ENCODE data around the gene NTN5. TPM values are rescaled to one million over a fixed set of nuclear protein-coding genes. Genes with fewer than 3 reads are reported as not detected.

Gene NTN5
- total RNA-seq, 3 donors from 2014 or later (not counting 1 experiment from before 2014, with no cell fraction given): 1.3 to 3.4 (median 2.1) TPM

DNA sequence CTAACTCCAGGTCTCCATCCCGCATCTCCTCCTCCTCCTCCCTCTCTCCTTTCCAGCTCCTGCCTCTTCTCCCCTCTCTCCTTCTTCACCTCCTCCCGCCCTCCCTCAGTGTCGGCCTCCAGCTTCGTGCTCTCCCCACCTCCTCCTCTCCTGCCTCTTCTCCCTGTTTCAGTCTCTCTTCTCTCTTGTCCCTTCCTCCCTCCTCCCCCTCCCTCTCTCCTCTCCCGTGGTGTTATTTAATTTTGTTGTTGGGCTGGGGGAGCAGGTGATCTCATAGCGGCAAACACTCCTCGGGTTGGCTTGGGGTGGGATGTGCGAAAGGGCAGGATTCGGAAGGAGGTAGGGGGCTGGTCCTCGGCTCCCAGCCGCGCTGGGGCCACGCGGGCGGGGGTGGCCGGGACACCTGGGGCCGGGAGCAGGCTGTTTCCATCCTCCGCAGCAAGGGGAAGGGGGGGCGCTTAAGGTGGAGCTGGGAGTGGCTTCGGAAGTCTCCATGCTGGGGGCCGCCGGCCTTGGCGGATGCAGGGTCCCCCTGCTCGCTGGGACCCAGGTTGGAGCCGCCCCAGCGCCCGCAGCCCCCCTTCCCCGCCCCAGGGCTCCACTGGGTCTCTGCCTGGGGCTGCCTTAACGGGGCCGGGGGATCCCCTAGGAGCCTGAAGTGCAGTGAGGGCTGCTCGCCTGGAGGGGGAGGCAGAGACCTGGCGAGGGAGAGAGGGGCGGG lies 26.7 kb downstream of the NTN5 start, which contains the start of gene CA11:
Gene CA11, minus strand, starts transcription at position 187 of the 721 bp plus-strand sequence. CDS start 555 bp downstream, outside the sequence.
- Histone ChIP-seq H3K27ac (ENCODE audit: low read length) (peak within 1 kb of the TSS; percentile 93), H3K4me1 (ENCODE audit: control insufficient read depth, insufficient read depth, low read length) (peaks cover 51% of the 10 kb centered on the region), H3K4me3 (ENCODE audit: low read length) (peak within 1 kb of the TSS; percentile 79), H3K27me3 (ENCODE audit: control insufficient read depth, insufficient read depth, low read length) (no peaks in the 10 kb centered on the region), H3K9me3 (ENCODE audit: control insufficient read depth, insufficient read depth, low read length) (no peaks in the 10 kb centered on the region), H3K36me3 (ENCODE audit: control insufficient read depth, insufficient read depth, low read length) (no peaks in the 10 kb centered on the region)
- Mint-ChIP-seq H3K27me3 (ENCODE audit: low read depth in 2 of 2) (peaks cover 0 to 3% of the 10 kb centered on the region in 2 donors), H3K27ac (peak within 1 kb of the TSS; percentile 89 to 95), H3K9me3 (no peaks in the 10 kb centered on the region), H3K4me3 (peak within 1 kb of the TSS; percentile 92), H3K36me3 (no peaks in the 10 kb centered on the region), H3K4me1 (peaks cover 22 to 36% of the 10 kb centered on the region in 2 donors)
- TF ChIP-seq, protein P1, sequence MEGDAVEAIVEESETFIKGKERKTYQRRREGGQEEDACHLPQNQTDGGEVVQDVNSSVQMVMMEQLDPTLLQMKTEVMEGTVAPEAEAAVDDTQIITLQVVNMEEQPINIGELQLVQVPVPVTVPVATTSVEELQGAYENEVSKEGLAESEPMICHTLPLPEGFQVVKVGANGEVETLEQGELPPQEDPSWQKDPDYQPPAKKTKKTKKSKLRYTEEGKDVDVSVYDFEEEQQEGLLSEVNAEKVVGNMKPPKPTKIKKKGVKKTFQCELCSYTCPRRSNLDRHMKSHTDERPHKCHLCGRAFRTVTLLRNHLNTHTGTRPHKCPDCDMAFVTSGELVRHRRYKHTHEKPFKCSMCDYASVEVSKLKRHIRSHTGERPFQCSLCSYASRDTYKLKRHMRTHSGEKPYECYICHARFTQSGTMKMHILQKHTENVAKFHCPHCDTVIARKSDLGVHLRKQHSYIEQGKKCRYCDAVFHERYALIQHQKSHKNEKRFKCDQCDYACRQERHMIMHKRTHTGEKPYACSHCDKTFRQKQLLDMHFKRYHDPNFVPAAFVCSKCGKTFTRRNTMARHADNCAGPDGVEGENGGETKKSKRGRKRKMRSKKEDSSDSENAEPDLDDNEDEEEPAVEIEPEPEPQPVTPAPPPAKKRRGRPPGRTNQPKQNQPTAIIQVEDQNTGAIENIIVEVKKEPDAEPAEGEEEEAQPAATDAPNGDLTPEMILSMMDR (IDR thresholded peaks at IDR 0.05): peak; percentile 75
- DNase-seq (peak; percentile 88 to 96), ATAC-seq (peak; percentile 85 to 95 (median 88))
- intact Hi-C loops (cut with micrococcal nuclease): loop anchor here (1.0 to 10.0 kb wide), 6 partner anchors 8 to 319 kb away; partner anchors contain the start of gene FTL
- WGBS (ENCODE audit: insufficient coverage): under 1% methylated on average over 32 of the region's 33 CpGs

DNA sequence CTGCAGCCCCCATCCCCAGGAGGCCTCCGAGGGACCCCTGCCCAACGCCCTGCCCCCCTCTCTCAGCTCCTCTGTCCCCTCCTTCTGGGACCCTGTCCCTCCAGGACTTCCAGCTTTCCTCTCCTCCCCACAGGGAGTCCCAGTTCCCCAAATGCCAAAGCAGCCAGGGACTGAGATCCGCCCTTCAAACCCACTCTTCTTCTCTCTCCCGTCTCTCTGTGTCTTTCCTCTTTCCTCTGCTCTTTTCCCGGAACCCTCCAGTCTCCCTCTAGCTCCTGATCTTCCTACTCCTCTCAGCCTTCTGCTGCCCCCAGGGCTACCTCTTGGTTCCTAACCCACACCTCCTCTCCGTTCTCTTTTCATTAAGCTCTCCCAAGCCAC lies 27.2 kb downstream of the NTN5 start:
- Histone ChIP-seq H3K27ac (ENCODE audit: low read length) (peak overlapping the region; percentile 93), H3K27me3 (ENCODE audit: control insufficient read depth, insufficient read depth, low read length) (no peaks in the 10 kb centered on the region), H3K36me3 (ENCODE audit: control insufficient read depth, insufficient read depth, low read length) (no peaks in the 10 kb centered on the region), H3K9me3 (ENCODE audit: control insufficient read depth, insufficient read depth, low read length) (no peaks in the 10 kb centered on the region), H3K4me1 (ENCODE audit: control insufficient read depth, insufficient read depth, low read length) (peaks cover 51% of the 10 kb centered on the region), H3K4me3 (ENCODE audit: low read length) (peak overlapping the region; percentile 79)
- H3K27ac Mint-ChIP-seq: peak overlapping the region; percentile 89 to 95
- peak overlapping the region; percentile 92 for H3K4me3 Mint-ChIP-seq
- no peaks in the 10 kb centered on the region for H3K9me3 Mint-ChIP-seq
- TF ChIP-seq, protein P1 (IDR thresholded peaks at IDR 0.05): no peak
- intact Hi-C loops (cut with micrococcal nuclease): loop anchor here (5.0 to 10.0 kb wide), 2 partner anchors 92 to 319 kb away; partner anchors contain the start of gene FTL
- peak in 1 of 2 donors; percentile 46 for DNase-seq
- peaks cover 22 to 36% of the 10 kb centered on the region in 2 donors for H3K4me1 Mint-ChIP-seq
- no peaks in the 10 kb centered on the region for H3K36me3 Mint-ChIP-seq
- no peak for ATAC-seq
- WGBS (ENCODE audit: insufficient coverage): 2% methylated on average over 6 of the region's 6 CpGs
- peaks cover 0 to 3% of the 10 kb centered on the region in 2 donors for H3K27me3 Mint-ChIP-seq (ENCODE audit: low read depth in 2 of 2)

DNA sequence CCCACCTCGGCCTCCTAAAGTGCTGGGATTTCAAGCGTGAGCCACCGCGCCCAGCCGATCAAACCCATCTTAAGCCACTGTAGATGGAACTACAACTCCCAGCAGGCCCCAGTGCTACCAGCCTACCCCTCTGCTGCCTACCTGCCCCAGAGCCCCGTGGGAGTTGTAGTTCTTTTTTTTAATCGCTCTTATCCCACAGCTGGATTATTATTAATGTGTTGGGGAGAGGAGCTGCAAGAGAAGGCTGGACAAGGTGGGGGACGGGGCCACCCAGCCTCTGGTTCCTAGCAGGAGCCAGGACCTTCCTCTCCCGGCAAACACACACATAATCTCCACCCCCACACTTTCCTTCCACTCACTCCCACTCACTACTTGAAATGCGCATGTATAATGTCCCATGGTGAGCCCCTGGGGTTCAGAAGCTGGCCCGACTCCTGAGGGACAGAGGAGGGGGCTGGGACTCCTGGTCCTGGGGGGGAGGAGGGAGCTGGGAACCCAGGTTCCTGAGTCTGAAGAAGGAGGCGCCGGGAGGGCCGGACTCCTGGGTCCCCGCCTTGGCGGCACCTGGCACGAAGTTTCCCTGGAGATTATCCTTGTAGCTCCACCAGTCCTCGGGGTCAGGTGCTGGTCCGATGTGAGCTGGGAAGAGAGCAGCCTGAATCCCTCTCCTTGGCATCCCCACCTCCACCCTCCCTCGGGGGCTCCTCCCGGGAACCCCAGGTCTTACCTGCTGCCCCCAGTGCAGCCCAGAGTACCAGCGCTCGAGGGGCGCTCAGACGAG lies 27.8 kb downstream of the NTN5 start:
- Mint-ChIP-seq H3K4me3 (peak overlapping the region; percentile 92), H3K4me1 (peaks cover 22 to 37% of the 10 kb centered on the region in 2 donors), H3K27me3 (ENCODE audit: low read depth in 2 of 2) (peaks cover 0 to 3% of the 10 kb centered on the region in 2 donors), H3K9me3 (no peaks in the 10 kb centered on the region), H3K36me3 (no peaks in the 10 kb centered on the region), H3K27ac (peak overlapping the region; percentile 89 to 95)
- Histone ChIP-seq H3K27me3 (ENCODE audit: control insufficient read depth, insufficient read depth, low read length) (no peaks in the 10 kb centered on the region), H3K4me3 (ENCODE audit: low read length) (peak overlapping the region; percentile 79), H3K9me3 (ENCODE audit: control insufficient read depth, insufficient read depth, low read length) (no peaks in the 10 kb centered on the region), H3K27ac (ENCODE audit: low read length) (peak overlapping the region; percentile 93), H3K4me1 (ENCODE audit: control insufficient read depth, insufficient read depth, low read length) (peaks cover 51% of the 10 kb centered on the region), H3K36me3 (ENCODE audit: control insufficient read depth, insufficient read depth, low read length) (no peaks in the 10 kb centered on the region)
- ATAC-seq: peak; percentile 66 to 84 (median 71)
- intact Hi-C loops (cut with micrococcal nuclease): loop anchor here (5.0 to 10.0 kb wide), 2 partner anchors 92 to 320 kb away; partner anchors contain the start of gene FTL
- WGBS (ENCODE audit: insufficient coverage): 3% methylated on average over 23 of the region's 25 CpGs
- TF ChIP-seq, protein P1 (IDR thresholded peaks at IDR 0.05): no peak
- DNase-seq: peak; percentile 61 to 89
